Stimulated activated CD4-positive, alpha-beta T cell treated with anti-CD3 and anti-CD28 coated beads, Interleukin-4, amount 100 ng/mL, for 1 hour (primary cell): ENCODE measurements around the gene LRPPRC.
"Not testable (repeated sequence)": the region's sequence is repeated elsewhere in the genome, so short reads cannot be mapped to it uniquely, and the experiment has no call there.

ENCODE experiments used
- DNase-seq: peaks from one replicate; pipeline ENCODE4 v3.0.0-alpha.2; 2020

LRPPRC gene

DNA sequence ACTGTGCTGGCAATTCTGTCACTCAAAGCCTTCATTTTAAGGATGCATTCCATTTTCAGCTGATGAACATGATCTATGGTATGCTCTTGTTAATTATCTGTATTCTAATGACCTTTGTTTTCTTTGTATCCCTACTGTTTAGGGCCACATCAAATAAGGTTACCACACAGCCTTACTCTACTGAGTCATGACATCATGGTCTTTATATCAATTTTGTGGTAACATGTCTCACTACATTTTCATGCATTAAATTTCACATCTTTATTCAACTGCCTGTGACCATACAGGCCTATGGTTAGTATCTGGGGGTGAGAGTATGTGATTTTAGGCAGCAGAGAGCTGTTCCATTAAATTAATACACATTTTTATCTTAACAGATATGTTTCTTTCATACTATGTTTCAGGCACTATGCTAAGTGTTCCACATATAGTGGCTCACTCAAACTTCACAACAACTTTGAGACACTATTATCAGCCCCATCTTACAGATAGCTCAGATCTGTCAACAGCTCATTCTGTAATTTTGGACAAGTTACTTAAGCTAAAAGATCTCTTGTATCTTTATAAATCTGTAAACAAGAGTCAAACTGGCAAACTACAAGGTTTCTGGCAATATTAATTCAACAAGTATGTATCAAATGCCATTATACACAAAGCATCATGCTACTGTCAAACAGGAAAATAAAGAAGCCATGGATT is 18.0 kb downstream of the LRPPRC start:
- no peak for DNase-seq

DNA sequence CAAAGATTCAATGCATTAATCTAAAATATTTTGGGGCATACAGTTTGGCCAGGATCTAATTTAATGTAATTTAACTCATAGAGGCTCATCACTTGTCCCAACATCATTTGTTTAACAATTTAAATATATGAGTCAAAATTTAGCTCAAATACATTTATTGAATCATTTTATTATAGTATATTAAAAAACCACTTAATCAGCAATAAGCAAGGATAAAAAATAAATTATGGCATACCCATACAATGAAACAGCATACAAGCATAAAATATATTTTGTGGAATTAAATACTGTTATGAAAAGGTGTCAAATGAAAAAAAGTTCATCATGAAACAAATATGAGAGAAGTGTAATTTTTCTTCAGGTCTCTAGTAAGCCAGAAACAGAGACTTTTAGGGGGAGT is 34.9 kb downstream of the LRPPRC start:
- DNase-seq: no peak

- DNase-seq: no peak
Measured at GRCh38 chr2:43958397-43959275, 37.2 kb downstream of the LRPPRC start.

DNA sequence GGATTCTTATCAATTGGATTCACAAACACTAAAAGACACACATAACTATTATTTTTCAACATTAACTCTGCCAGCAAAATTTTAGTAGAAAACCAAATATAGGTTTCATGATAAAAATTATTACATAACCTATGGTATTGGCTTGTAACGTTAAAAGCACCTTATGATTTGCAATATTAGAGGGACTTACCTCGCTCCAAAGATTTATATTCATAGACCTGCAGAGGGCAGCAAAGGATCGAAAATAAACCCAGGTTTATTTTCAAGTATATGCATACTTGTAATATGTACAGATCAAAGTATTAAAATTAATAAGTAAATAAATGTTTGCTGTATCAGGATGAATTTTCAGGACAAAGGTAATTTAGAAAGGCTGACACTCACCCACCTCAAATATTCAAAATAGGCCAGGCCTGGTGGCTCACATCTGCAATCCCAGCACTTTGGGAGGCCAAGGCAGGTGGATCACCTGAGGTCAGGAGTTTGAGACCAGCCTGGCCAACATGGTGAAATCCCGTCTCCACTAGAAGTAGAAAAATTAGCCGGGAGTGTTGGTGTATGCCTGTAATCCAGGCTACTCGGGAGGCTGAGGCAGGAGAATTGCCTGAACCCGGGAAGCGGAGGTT is 45.3 kb downstream of the LRPPRC start:
- no peak for DNase-seq

DNA sequence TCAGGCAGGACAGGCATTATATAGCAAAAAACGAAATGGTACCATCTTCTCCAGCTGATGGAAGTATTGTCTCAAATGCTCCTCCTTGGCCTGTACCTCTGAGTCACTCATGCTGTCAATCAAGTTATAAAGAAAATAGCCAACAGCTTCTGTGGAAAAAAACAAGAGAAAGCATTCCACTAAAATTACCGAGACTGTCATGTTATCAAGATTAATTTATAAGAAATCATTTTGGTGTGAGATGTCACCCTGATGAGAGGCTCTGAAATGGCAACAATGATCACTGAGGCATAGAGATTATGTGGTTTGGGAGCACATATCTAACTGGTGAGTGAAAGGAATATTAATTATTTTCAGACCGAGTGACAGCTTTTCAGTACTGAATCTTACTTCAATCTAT is 47.4 kb downstream of the LRPPRC start:
- DNase-seq: no peak

DNA sequence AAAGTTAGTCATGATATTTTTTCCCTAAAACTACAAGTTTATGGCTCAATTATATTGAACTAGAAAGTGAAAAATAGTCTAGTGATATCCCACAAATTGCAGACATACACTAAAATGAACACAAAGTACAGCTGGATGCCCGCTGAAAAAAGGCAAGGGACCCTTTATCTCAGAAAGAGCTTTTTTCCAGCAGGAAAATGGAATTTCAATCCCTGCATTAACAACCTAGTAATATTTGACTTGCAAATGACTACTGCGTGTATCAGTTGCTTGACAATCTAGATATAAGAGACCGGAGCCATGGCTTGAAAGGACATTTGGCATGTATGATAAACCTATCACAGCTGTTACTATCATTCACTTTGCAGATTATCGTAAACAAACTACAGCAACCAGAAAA is 49.1 kb downstream of the LRPPRC start:
- no peak for DNase-seq

DNA sequence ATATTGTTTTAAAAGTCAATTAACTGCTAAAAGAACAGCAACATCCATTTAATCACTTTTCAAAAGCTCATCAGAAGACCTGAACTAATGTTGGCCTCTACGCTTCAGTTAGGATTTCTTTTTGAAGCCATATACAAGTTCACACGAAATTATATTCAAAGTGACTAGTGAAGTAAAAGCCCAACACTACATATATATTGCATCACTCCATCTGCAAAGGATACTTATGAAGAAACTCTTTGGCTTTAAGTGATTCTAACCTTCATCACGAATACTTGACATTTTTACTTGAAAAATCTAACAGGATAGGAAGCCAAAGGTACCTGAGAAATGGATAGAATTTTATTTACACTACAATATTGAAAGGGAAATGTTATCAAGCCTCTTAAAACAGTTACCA is 50.4 kb downstream of the LRPPRC start:
- no peak for DNase-seq

- DNase-seq: no peak
Measured at GRCh38 chr2:43944915-43945314, 50.9 kb downstream of the LRPPRC start.

GRCh38 chr2:43943809-43944452 is 51.9 kb downstream of the LRPPRC start:
- no peak for DNase-seq

DNA sequence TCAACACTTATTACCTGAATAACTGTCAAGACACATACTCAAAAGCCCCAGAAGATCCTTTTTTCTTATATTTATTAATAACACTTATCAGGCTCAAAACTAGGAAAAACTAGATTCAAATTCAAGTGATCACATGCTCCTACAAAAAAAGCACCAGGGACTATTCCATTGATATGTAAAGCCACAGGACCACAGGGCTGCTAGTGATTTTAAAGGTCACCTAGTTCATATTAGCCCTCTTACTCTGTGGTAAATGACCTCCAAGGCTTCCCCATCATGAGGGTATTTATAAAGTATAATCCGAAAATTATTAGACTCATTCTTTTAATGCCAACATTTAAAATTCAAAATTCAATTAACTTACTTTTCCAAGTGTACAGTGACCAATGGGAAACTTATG is 52.5 kb downstream of the LRPPRC start:
- no peak for DNase-seq

GRCh38 chr2:43942881-43943280 is 52.9 kb downstream of the LRPPRC start:
- no peak for DNase-seq

GRCh38 chr2:43941966-43942365 is 53.8 kb downstream of the LRPPRC start:
- DNase-seq: no peak

GRCh38 chr2:43941359-43941758 is 54.4 kb downstream of the LRPPRC start:
- no peak for DNase-seq

DNA sequence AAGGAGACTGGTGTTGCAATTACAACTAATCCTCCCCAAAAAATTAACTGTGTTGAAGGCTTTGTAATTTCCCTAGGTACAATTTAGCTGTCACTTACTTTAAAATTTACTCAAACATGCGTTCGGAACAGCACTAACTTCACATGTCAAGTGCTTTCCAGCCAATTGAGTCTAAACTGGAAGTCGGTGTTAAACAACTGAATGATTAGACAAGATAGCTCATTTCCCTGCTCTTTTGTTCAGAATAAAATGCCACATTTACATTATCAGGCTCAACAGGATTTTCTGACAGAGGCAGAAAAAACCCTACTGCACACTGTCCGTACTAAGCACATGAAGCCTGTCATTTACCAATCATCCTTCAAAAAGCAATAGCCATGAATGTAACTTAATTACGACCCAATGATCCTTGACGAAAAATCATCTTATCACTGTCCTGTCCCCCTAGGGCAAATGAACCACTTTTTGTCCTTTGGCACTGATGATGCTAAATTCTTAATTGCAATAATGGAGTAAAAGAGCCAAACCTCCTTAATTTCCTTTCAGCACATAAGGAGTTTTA is 56.0 kb downstream of the LRPPRC start:
- no peak for DNase-seq

GRCh38 chr2:43937269-43937820 is 58.4 kb downstream of the LRPPRC start:
- no peak for DNase-seq

GRCh38 chr2:43934567-43934966 is 61.2 kb downstream of the LRPPRC start:
- no peak for DNase-seq

DNA sequence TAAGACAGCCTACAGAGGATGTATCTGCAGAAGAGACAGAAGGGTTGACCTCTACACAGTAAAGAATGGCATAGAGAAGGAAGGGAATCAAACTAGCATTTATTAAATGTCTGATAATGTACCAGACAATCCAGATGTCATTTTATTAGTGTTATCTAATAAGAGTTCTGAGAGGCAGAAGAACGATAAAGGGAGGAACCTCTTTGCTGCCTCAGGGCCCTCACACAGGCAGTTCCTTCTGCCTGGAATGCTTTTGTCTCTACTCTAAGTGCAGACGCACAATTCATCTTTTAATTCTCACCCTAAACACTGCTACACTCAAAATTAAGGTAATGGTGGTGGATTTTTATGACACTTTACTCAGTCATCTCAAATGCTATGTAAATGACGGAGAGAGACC is 64.5 kb downstream of the LRPPRC start:
- DNase-seq: no peak

GRCh38 chr2:43927442-43927841 is 68.3 kb downstream of the LRPPRC start:
- no peak for DNase-seq

- DNase-seq: no peak
Measured at GRCh38 chr2:43925431-43925830, 70.4 kb downstream of the LRPPRC start.

- DNase-seq: no peak
Measured at GRCh38 chr2:43924463-43924862, 71.3 kb downstream of the LRPPRC start.

DNA sequence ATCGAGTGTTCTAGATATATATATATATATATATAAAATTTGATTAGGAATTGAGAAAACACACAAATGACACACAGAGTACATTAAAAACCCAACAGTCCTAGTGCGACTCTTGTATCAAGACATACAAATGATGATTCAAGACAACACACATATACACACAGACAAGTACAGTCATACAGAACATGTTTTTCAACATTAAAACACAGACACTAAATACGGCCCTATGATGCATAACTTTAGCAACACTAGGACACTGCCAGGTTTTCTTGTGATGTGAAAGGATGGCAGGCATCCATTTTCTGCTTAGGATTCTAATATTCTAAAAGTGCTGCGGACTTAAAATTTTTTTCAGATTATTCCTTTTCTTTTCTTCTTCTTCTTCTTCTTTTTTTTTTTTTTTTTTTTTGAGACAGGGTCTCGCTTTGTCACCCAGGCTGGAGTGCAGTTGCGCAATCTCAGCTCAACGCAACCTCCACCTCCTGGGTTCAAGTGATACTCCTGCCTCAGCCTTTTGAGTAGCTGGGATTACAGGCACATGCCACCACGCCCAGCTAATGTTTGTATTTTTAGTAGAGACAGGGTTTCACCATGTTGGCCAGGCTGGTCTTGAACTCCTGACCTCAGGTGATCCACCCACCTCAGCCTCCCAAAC is 84.5 kb downstream of the LRPPRC start:
- not testable (repeated sequence) for DNase-seq

DNA sequence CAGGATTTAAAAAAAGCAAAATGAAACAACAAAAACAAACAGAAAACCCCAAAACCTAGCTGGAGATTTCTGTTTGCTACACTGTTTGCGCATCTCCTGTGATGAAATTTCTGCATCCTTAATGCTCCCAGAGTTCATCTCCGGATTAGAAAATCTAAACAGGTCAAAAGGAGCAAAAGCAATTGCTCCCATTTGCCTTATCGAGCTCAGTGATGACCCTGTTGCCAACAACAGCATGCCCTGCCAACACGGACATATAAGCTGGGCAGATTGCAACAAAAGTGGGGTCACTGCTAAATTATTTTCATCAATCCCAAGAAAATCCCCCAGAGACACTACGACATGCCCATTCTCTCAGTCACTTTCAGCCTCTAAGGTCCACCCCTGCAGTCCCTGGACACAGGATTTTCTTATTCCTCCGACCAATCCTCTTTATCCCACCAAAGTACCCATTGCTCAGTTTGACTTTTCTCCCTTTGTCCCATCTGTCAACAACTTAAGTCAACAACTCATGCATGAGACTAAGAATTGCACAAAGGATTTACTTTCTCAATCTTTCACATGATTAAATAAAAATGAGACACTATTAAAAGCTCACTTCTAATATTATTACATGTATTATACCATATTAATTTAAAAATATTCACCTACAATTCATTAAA is 89.2 kb downstream of the LRPPRC start:
- no peak for DNase-seq
